Endodermal cell (in vitro differentiated cells): ENCODE results near the gene CASK. TPM values are rescaled to one million over a fixed set of nuclear protein-coding genes. Genes with fewer than 3 reads are reported as not detected.

ENCODE experiments used
- DNase-seq: peaks from one replicate; pipeline ENCODE4 v3.0.0-alpha.2; 2017
- H3K27ac ChIP-seq: 2 replicates; pipeline ENCODE4 v1.5.1; 2013; ENCODE audit warnings: mild to moderate bottlenecking, low read depth, low read length, moderate library complexity
- H3K27me3 ChIP-seq: 2 replicates; pipeline ENCODE4 v1.6.1; 2013; ENCODE audit warnings: mild to moderate bottlenecking, low read length, moderate library complexity; ENCODE audit not compliant: insufficient read depth, control insufficient read depth, poor library complexity, severe bottlenecking
- H3K36me3 ChIP-seq: 2 replicates; pipeline ENCODE4 v1.7.0; 2013; ENCODE audit warnings: mild to moderate bottlenecking, low read length, moderate library complexity; ENCODE audit not compliant: control insufficient read depth, insufficient read depth
- H3K4me1 ChIP-seq: one replicate; pipeline ENCODE4 v1.7.0; 2013; ENCODE audit warnings: low read length; ENCODE audit not compliant: control insufficient read depth, insufficient read depth
- H3K4me3 ChIP-seq: 2 replicates; pipeline ENCODE4 v1.5.1; 2013; ENCODE audit warnings: mild to moderate bottlenecking, low read length, moderate library complexity
- H3K9ac ChIP-seq: 2 replicates; pipeline ENCODE4 v1.6.1; 2013; ENCODE audit warnings: mild to moderate bottlenecking, low read length, moderate library complexity; ENCODE audit not compliant: poor library complexity, severe bottlenecking; ENCODE audit errors: extremely low read depth
- H3K9me3 ChIP-seq: 2 replicates; pipeline ENCODE4 v1.6.1; 2013; ENCODE audit warnings: mild to moderate bottlenecking, low read length, moderate library complexity; ENCODE audit not compliant: control insufficient read depth
- H3K27ac Mint-ChIP-seq: 2 replicates; pipeline ENCODE4 v1.8.0; 2020; ENCODE audit warnings: mixed read lengths
- H3K27me3 Mint-ChIP-seq: 2 replicates; pipeline ENCODE4 v1.8.0; 2021; ENCODE audit warnings: mild to moderate bottlenecking, mixed read lengths; ENCODE audit not compliant: insufficient read depth
- H3K36me3 Mint-ChIP-seq: 2 replicates; pipeline ENCODE4 v1.8.0; 2020; ENCODE audit warnings: low read depth, mixed read lengths
- H3K4me1 Mint-ChIP-seq: 2 replicates; pipeline ENCODE4 v1.8.0; 2020; ENCODE audit warnings: mixed read lengths
- H3K4me3 Mint-ChIP-seq: 2 replicates; pipeline ENCODE4 v1.8.0; 2020; ENCODE audit warnings: mild to moderate bottlenecking, moderate library complexity, mixed read lengths
- H3K9me3 Mint-ChIP-seq: 2 replicates; pipeline ENCODE4 v1.8.0; 2020; ENCODE audit warnings: mild to moderate bottlenecking, mixed read lengths
- CTCF ChIP-seq: fragments of 200-600 bp; sonication (generic); conservative IDR thresholded peaks from 2 replicates; pipeline ENCODE4 v1.5.0; 2021; ENCODE audit warnings: antibody characterized with exemption, mild to moderate bottlenecking
- WGBS, 2 experiments: methylation state at CpG; one replicate each; pipeline versions ENCODE4 v1.1.5 to v1.1.7; 2013; ENCODE audit warnings: missing lambda C conversion rate in 2 of 2, mixed read lengths in 1 of 2; ENCODE audit not compliant: insufficient coverage in 1 of 2, insufficient read length in 1 of 2; 5-methylcytosine and 5-hydroxymethylcytosine counted together
- total RNA-seq, 2 donors: library from RNA; stranded (reverse); fragmentation: NEBNext Ultra II Directional in 1 of 2; extraction: Animal tissue kit (Norgen Biotek cat#: 25700) in 1 of 2; gene quantifications; 2 replicates in 1 of 2; 3 replicates in 1 of 2; pipeline ENCODE4 v1.2.1, GENCODE V29; 2021

Gene CASK
- total RNA-seq, 2 donors from 2014 or later: 79.1 to 87.1 TPM

- WGBS, 2 experiments: 44 to 50% methylated on average over 1 to 4 of the region's 4 CpGs
- Histone ChIP-seq H3K27me3 (no peaks in the 10 kb centered on the region), H3K9ac (no peak overlapping the region), H3K4me1 (peaks cover 5% of the 10 kb centered on the region), H3K27ac (no peak overlapping the region), H3K36me3 (peaks cover 6% of the 10 kb centered on the region), H3K9me3 (no peaks in the 10 kb centered on the region), H3K4me3 (no peak overlapping the region)
- no peak for DNase-seq
- Mint-ChIP-seq H3K36me3 (peaks cover 9% of the 10 kb centered on the region), H3K9me3 (peaks cover 56% of the 10 kb centered on the region), H3K4me1 (peaks cover 24% of the 10 kb centered on the region), H3K27me3 (no peaks in the 10 kb centered on the region), H3K4me3 (no peak overlapping the region), H3K27ac (peak overlapping the region; percentile 73)
- no peak for TF ChIP-seq CTCF
Observed at GRCh38 chrX:41516999-41517765, 406.2 kb downstream of the CASK start.

- no peak overlapping the region for H3K9ac ChIP-seq
- Mint-ChIP-seq H3K27ac (no peak overlapping the region), H3K27me3 (no peaks in the 10 kb centered on the region), H3K36me3 (peaks cover 9% of the 10 kb centered on the region), H3K9me3 (peaks cover 54% of the 10 kb centered on the region), H3K4me3 (no peak overlapping the region), H3K4me1 (peaks cover 22% of the 10 kb centered on the region)
- H3K4me1 ChIP-seq: no peaks in the 10 kb centered on the region
- TF ChIP-seq CTCF: no peak
- H3K27me3 ChIP-seq: no peaks in the 10 kb centered on the region
- H3K27ac ChIP-seq: no peak overlapping the region
- no peak for DNase-seq
- WGBS, 2 experiments: 83 to 87% methylated on average over 3 to 5 of the region's 5 CpGs
- no peak overlapping the region for H3K4me3 ChIP-seq
- peaks cover 6% of the 10 kb centered on the region for H3K36me3 ChIP-seq
- no peaks in the 10 kb centered on the region for H3K9me3 ChIP-seq
Observed at GRCh38 chrX:41516456-41516855, 406.9 kb downstream of the CASK start.

GRCh38 chrX:41515376-41515775 lies 408.0 kb downstream of the CASK start:
- peaks cover 7% of the 10 kb centered on the region for H3K36me3 Mint-ChIP-seq
- no peaks in the 10 kb centered on the region for H3K27me3 Mint-ChIP-seq
- WGBS, 2 experiments: 93 to 100% methylated on average over 4 to 9 of the region's 12 CpGs
- Histone ChIP-seq H3K9ac (no peak overlapping the region), H3K4me3 (no peak overlapping the region), H3K9me3 (no peaks in the 10 kb centered on the region), H3K27ac (no peak overlapping the region), H3K36me3 (peaks cover 4% of the 10 kb centered on the region), H3K4me1 (no peaks in the 10 kb centered on the region), H3K27me3 (no peaks in the 10 kb centered on the region)
- H3K9me3 Mint-ChIP-seq: peaks cover 52% of the 10 kb centered on the region
- no peak for TF ChIP-seq CTCF
- no peak for DNase-seq
- no peak overlapping the region for H3K27ac Mint-ChIP-seq
- H3K4me3 Mint-ChIP-seq: no peak overlapping the region
- H3K4me1 Mint-ChIP-seq: peaks cover 18% of the 10 kb centered on the region
